K562 (cell line): ENCODE results near the gene SLAMF9. TPM values are rescaled to one million over a fixed set of nuclear protein-coding genes. Genes with fewer than 3 reads are reported as not detected.
A peak's percentile ranks its signal among the peaks of the same experiment; 100 is the strongest.

Experiments used
- E2F8 ChIP-seq: fragments of 450-650 bp; IDR thresholded peaks from 2 replicates; pipeline ENCODE4 v1.7.1; 2018; ENCODE audit warnings: mild to moderate bottlenecking, low read depth; ENCODE audit not compliant: partially characterized antibody
- MAZ ChIP-seq, 2 experiments: fragments of 450-650 bp in 1 of 2; sonication (generic) in 1 of 2; formaldehyde crosslinking; IDR thresholded peaks in 1 of 2; conservative IDR thresholded peaks in 1 of 2; 2 replicates each; pipeline versions ENCODE4 v1.4.0 to v1.5.0; 2020; ENCODE audit warnings: mild to moderate bottlenecking in 1 of 2, missing genetic modification reagents in 1 of 2
- MTF1 ChIP-seq: fragments of 250-450 bp; sonication (Bioruptor Pico); IDR thresholded peaks from 2 replicates; pipeline ENCODE4 v1.9.0; 2021; ENCODE audit warnings: moderate library complexity, mild to moderate bottlenecking, inconsistent platforms, borderline replicate concordance
- NFIC ChIP-seq: fragments of 450-650 bp; IDR thresholded peaks from 2 replicates; pipeline ENCODE4 v1.6.1; 2017; ENCODE audit warnings: mild to moderate bottlenecking, inconsistent platforms
- PHF8 ChIP-seq: fragments of 200-600 bp; sonication (generic); IDR thresholded peaks from 2 replicates; pipeline ENCODE4 v1.6.1; 2012; ENCODE audit warnings: mixed run types, mild to moderate bottlenecking, inconsistent platforms, low read length, moderate library complexity, borderline replicate concordance
- RREB1 ChIP-seq: fragments of 250-450 bp; sonication (Bioruptor Pico); IDR thresholded peaks from 2 replicates; pipeline ENCODE4 v1.4.0; 2020
- SAFB2 ChIP-seq: fragments of 200-400 bp; formaldehyde crosslinking; IDR thresholded peaks from 2 replicates; pipeline ENCODE4 v1.6.1; 2018; ENCODE audit warnings: borderline replicate concordance, low read length, low read depth, moderate library complexity; ENCODE audit not compliant: severe bottlenecking
- SMARCB1 ChIP-seq: IDR thresholded peaks from 2 replicates; pipeline ENCODE4 v1.6.1; 2011; ENCODE audit warnings: improper control_type of control experiment, low read depth; ENCODE audit not compliant: insufficient read length
- TRIM24 ChIP-seq, 2 experiments: fragments of 450-650 bp; IDR thresholded peaks; 2 replicates each; pipeline ENCODE4 v1.6.1; 2016
- U2AF1 ChIP-seq: fragments of 200-400 bp; formaldehyde crosslinking; optimal IDR thresholded peaks from 2 replicates; pipeline ENCODE3; 2017; ENCODE audit warnings: mild to moderate bottlenecking, low read depth, low read length, moderate library complexity
- ZNF583 ChIP-seq: fragments of 250-450 bp; sonication (Bioruptor Pico); IDR thresholded peaks from 2 replicates; pipeline ENCODE4 v1.4.0; 2020
- polyA plus RNA-seq, 8 experiments: library from polyadenylated mRNA; depleted of rRNA in 4 of 8; stranded (reverse) in 5 of 8; unstranded in 3 of 8; fragments of >200 nt; fragmentation: Nextera tagmentation in 2 of 8; fragmentation: Illumina TruSeq in 1 of 8; extraction: Ambion mirVana in 2 of 8; extraction: Trizol in 1 of 8; gene quantifications; 2 replicates each; pipeline versions ENCODE4 v1.2.1 to v1.2.3, GENCODE V29; 2011 to 2014; ENCODE audit warnings: inconsistent platforms in 1 of 8, missing spikeins in 1 of 8
- total RNA-seq, 7 experiments: library from RNA; depleted of rRNA in 6 of 7; stranded (reverse); fragments of >200 nt in 6 of 7; fragmentation: Illumina TruSeq in 2 of 7; extraction: Trizol in 2 of 7; gene quantifications; 2 replicates each; pipeline versions ENCODE4 v1.2.1 to v1.2.3, GENCODE V29; 2011 to 2021; ENCODE audit warnings: low replicate concordance in 1 of 7
- TF ChIP-seq, protein P1 (sequence below): sonication (generic); formaldehyde crosslinking; IDR thresholded peaks from 2 replicates; pipeline ENCODE4 v1.8.1; 2023; ENCODE audit warnings: mild to moderate bottlenecking, missing genetic modification reagents
- TF ChIP-seq, protein P2 (sequence below): fragments of 450-650 bp; formaldehyde crosslinking; IDR thresholded peaks from 2 replicates; pipeline ENCODE4 v1.4.0; 2020; ENCODE audit warnings: mild to moderate bottlenecking, moderate library complexity
- TF ChIP-seq, protein P3 (sequence below): sonication (generic); formaldehyde crosslinking; IDR thresholded peaks from 2 replicates; pipeline ENCODE4 v1.8.0; 2022; ENCODE audit warnings: missing genetic modification reagents, mild to moderate bottlenecking, borderline replicate concordance

Gene SLAMF9
- total and polyA plus RNA-seq, 9 of the 15 experiments (the other 6 are each of a cell fraction or from before 2014, with no cell fraction given), result 0.13 to 0.21 TPM; not detected in 7

DNA sequence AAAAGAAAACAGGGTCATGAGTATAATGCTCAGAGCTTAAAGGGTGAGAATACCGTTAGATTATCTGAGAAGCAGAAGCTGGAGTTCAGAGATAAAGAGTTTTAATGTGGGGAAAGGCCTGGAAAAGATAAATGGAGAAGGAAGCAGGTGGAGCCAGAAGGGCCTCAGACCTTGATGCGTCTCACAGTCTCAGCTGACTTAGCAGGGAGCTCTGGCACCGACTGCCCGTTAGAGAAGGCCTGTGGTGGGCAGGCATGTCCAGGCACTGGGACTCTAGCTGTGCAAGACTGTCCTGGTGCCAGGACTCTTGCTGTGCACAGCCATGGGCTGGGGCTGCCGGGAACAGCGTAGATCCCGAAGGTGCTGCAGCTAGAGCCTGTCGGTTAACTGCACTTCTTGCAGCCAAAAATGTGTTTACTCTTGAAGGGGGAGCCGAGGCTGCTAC, 3.8 kb upstream of the SLAMF9 start (continued):
- TF ChIP-seq, protein P1, sequence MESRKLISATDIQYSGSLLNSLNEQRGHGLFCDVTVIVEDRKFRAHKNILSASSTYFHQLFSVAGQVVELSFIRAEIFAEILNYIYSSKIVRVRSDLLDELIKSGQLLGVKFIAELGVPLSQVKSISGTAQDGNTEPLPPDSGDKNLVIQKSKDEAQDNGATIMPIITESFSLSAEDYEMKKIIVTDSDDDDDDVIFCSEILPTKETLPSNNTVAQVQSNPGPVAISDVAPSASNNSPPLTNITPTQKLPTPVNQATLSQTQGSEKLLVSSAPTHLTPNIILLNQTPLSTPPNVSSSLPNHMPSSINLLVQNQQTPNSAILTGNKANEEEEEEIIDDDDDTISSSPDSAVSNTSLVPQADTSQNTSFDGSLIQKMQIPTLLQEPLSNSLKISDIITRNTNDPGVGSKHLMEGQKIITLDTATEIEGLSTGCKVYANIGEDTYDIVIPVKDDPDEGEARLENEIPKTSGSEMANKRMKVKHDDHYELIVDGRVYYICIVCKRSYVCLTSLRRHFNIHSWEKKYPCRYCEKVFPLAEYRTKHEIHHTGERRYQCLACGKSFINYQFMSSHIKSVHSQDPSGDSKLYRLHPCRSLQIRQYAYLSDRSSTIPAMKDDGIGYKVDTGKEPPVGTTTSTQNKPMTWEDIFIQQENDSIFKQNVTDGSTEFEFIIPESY (CRISPR knock-in tag), result no peak
- 0 out of 2 replicates have a peak, but pooled peaks have one; percentile 46 for TF ChIP-seq ZNF583
- TF ChIP-seq, protein P2, sequence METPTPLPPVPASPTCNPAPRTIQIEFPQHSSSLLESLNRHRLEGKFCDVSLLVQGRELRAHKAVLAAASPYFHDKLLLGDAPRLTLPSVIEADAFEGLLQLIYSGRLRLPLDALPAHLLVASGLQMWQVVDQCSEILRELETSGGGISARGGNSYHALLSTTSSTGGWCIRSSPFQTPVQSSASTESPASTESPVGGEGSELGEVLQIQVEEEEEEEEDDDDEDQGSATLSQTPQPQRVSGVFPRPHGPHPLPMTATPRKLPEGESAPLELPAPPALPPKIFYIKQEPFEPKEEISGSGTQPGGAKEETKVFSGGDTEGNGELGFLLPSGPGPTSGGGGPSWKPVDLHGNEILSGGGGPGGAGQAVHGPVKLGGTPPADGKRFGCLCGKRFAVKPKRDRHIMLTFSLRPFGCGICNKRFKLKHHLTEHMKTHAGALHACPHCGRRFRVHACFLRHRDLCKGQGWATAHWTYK (CRISPR knock-in tag), result peak; percentile 53; the same call in 1 of the 2 replicates
- no peak for TF ChIP-seq MTF1 (CRISPR knock-in tag)
- no peak for TF ChIP-seq PHF8
- no peak for TF ChIP-seq SAFB2
- TF ChIP-seq MAZ (CRISPR knock-in tag; conservative IDR thresholded peaks at IDR 0.05 in 1 of 2, IDR thresholded peaks at IDR 0.05 in 1 of 2), result 0 out of 4 replicates have a peak, but pooled peaks of 1 of the 2 experiments have one; percentile 48
- TF ChIP-seq TRIM24 (IDR thresholded peaks at IDR 0.05), result peak; percentile 82 to 89
- peak; percentile 27 for TF ChIP-seq E2F8
- TF ChIP-seq NFIC, result peak; percentile 65; the same call in 1 of the 2 replicates
- no peak for TF ChIP-seq U2AF1
- TF ChIP-seq, protein P3, sequence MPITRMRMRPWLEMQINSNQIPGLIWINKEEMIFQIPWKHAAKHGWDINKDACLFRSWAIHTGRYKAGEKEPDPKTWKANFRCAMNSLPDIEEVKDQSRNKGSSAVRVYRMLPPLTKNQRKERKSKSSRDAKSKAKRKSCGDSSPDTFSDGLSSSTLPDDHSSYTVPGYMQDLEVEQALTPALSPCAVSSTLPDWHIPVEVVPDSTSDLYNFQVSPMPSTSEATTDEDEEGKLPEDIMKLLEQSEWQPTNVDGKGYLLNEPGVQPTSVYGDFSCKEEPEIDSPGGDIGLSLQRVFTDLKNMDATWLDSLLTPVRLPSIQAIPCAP, result no peak
- no peak for TF ChIP-seq RREB1 (CRISPR knock-in tag)
- TF ChIP-seq SMARCB1, result no peak
